Activated T-cell treated with anti-CD3 and anti-CD28 coated beads, Interleukin-2, amount 50 U/mL, for 4 hours (primary cell): ENCODE data around the gene HID1. TPM values are rescaled to one million over a fixed set of nuclear protein-coding genes. Genes with fewer than 3 reads are reported as not detected.
A peak's percentile ranks its signal among the peaks of the same experiment; 100 is the strongest.
"Not testable (repeated sequence)": the region's sequence is repeated elsewhere in the genome, so short reads cannot be mapped to it uniquely, and the experiment has no call there.

Experiments
- ATAC-seq, 2 donors: fragments of 200-7000 bp; cut with Tn5 transposase; one replicate each; pipeline ENCODE4 v1.10.0; 2021
- DNase-seq: peaks from one replicate; pipeline ENCODE4 v3.0.0-alpha.2; 2020
- H3K27me3 Mint-ChIP-seq: one replicate; pipeline ENCODE4 v1.8.0; 2021; ENCODE audit warnings: low read depth, mixed read lengths
- H3K36me3 Mint-ChIP-seq: one replicate; pipeline ENCODE4 v1.8.0; 2022; ENCODE audit warnings: mixed read lengths; ENCODE audit not compliant: insufficient read depth
- H3K4me1 Mint-ChIP-seq: one replicate; pipeline ENCODE4 v1.8.0; 2021; ENCODE audit warnings: low read depth, mixed read lengths
- H3K4me3 Mint-ChIP-seq: one replicate; pipeline ENCODE4 v1.8.0; 2021; ENCODE audit warnings: mild to moderate bottlenecking, moderate library complexity, mixed read lengths
- H3K9me3 Mint-ChIP-seq: one replicate; pipeline ENCODE4 v1.8.0; 2021; ENCODE audit warnings: mixed read lengths
- total RNA-seq, 3 donors: library from RNA; stranded (reverse); gene quantifications; one replicate each; pipeline ENCODE4 v1.2.1, GENCODE V29; 2021

Gene HID1
- total RNA-seq, 3 donors from 2014 or later: 1.3 to 2.1 (median 2.0) TPM

DNA sequence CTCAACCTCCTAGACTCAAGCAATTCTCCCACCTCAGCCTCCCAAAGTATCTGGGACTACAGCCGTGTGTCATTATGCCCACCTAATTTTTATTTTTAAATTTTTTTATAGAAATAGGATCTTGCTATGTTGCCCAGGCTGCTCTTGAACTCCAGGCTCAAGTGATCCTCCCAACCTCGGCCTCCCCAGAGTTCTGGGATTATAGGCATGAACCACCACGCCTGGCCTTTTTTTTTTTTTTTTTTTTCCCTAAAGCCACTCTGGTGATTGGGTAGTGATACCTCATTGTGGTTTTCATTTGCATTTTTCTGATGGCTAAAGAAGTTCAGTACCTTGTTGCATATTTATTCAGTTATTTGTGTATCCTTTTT, 13.6 kb upstream of the HID1 start:
- H3K27me3 Mint-ChIP-seq: peaks cover 4% of the 10 kb centered on the region
- ATAC-seq (no peak), DNase-seq (no peak)
- no peaks in the 10 kb centered on the region for H3K36me3 Mint-ChIP-seq
- H3K4me1 Mint-ChIP-seq: peaks cover 15% of the 10 kb centered on the region
- no peaks in the 10 kb centered on the region for H3K9me3 Mint-ChIP-seq
- no peak overlapping the region for H3K4me3 Mint-ChIP-seq

DNA sequence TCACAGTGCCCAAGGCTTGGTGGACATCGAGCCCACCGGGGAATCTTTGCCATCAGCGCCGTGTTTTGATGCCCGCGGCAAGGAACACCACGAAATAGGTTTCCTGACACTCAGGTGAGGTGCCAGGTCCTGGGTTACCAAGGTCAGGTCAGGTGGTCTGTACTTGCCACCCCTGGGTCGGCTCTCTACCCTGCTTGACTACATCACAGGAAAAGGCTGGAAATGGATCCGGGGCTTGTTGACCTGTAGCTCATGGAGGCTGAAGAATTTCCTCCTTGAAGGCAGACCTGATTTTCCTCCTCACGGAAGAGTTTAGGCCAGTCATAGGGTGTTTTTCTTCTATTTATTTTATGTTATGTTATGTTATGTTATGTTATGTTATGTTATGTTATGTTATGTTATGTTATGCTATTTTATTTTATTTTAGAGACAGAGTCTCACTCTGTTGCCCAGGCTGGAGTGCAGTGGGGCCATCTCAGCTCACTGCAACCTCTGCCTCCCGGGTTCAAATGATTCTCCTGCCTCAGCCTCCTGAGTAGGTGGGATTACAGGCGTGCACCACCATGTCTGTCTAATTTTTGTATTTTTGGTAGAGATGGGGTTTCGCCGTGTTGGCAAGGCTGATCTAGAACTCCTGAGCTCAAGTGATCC, 10.2 kb upstream of the HID1 start:
- not testable (repeated sequence) for H3K9me3 Mint-ChIP-seq, DNase-seq, ATAC-seq, H3K27me3 Mint-ChIP-seq, H3K36me3 Mint-ChIP-seq
- peak overlapping the region; percentile 82 for H3K4me3 Mint-ChIP-seq
- peaks cover 20% of the 10 kb centered on the region for H3K4me1 Mint-ChIP-seq

DNA sequence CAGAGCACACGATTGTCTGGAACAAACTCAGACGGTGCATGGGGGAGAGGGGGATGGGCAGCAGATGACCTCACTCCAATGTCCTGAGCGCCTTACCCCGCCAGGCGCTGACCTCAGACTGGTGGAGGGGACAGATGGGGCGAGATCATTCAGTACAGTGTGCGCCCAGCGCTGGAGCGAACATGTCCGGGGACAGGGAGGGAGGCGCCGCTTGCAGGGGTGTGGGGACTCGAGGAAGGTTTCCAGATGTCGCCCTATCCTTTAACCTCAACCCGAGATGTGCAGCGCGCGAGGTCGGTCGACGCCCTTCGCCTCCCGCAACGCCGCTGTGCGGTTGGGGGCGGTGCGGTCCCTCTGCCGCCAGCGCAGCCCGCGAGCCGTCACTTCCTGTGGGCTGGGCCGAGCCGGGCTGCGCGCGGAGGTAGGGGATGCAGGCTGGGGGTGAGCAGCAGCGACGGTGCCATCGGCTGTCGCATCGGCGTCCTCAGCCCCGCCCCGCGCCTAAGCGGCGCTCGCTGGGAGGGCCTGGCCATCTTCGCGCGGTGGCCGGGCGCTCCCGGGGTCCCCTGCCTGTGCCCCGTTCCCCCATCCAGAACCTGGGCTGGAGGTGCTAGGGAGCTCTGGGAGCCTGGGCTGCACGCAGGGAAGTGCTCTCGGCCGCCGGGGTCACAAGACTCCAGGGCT, 9.6 kb upstream of the HID1 start:
- DNase-seq (peak; percentile 59), ATAC-seq (peak; percentile 98)
- Mint-ChIP-seq H3K4me3 (peak overlapping the region; percentile 82), H3K4me1 (peaks cover 17% of the 10 kb centered on the region), H3K36me3 (no peaks in the 10 kb centered on the region), H3K27me3 (peaks cover 3% of the 10 kb centered on the region), H3K9me3 (no peaks in the 10 kb centered on the region)

DNA sequence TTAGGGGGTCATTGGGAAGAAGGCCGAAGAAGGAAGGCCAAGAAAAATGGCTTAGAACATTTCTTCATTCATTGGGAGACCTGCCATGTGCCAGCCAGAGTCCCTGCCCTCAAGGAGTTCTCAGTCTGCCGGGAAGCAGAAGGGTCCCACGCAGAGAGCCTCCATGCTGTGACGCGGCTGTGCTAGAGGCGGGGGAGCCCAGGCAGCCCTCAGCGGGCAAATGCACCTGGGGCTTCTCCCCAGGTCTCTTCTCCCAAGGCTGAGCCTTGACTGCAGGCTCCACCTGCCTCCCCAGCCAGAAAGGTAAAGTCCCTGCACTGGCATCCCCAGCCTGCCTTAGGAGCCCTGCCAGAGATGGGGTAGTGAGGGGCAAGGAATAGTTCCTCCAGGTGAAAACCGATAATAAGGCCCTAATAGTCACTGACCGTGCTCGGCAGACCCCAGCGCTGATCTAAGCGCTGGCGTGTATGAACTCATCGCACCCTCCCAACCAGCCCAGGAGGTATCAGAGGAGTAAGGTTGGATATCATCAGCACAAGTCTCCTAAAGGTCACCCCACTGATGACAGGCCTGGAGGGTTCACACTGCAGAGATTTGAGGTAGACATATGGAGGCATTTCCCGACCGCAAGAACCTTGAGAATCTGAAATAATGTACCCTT, 8.9 kb upstream of the HID1 start:
- ATAC-seq: no peak
- peaks cover 2% of the 10 kb centered on the region for H3K27me3 Mint-ChIP-seq
- no peaks in the 10 kb centered on the region for H3K36me3 Mint-ChIP-seq
- no peak for DNase-seq
- H3K9me3 Mint-ChIP-seq: no peaks in the 10 kb centered on the region
- H3K4me1 Mint-ChIP-seq: peaks cover 14% of the 10 kb centered on the region
- H3K4me3 Mint-ChIP-seq: peak overlapping the region; percentile 82

DNA sequence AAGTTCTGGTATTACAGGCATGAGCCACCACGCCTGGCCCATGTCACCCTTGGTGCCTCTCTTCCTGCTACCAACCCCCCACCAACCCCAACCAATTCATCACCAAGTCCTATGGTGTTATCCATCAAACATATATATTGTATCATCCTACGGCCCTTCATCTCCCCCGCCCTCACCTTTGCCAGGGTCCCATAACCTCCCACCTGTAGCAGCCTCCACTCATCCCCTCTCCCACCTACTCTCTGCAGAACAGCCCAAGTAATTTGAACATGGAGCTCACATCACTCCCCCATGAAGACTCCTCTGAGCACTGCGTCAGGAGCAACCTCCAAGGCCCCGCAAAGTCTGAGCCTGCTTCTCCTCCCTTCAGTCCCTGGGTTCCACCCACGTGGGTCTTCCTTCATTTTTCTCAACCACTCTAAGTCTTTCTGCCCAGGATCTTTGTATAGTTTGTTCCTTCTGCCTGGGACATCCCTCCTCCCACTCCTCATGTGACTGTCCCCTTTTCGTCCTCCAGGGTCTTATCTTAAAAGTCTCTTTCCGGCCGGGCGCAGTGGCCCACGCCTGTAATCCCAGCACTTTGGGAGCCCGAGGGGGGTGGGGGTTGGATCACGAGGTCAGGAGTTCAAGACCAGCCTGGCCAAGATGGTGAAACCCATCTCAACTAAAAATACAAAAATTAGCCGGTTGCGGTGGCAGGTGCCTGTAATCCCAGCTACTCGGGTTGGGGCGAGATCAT, 7.0 kb upstream of the HID1 start:
- no peak overlapping the region for H3K4me3 Mint-ChIP-seq
- DNase-seq: no peak
- no peaks in the 10 kb centered on the region for H3K36me3 Mint-ChIP-seq
- H3K27me3 Mint-ChIP-seq: peaks cover 2% of the 10 kb centered on the region
- H3K4me1 Mint-ChIP-seq: peaks cover 14% of the 10 kb centered on the region
- no peaks in the 10 kb centered on the region for H3K9me3 Mint-ChIP-seq
- no peak for ATAC-seq

DNA sequence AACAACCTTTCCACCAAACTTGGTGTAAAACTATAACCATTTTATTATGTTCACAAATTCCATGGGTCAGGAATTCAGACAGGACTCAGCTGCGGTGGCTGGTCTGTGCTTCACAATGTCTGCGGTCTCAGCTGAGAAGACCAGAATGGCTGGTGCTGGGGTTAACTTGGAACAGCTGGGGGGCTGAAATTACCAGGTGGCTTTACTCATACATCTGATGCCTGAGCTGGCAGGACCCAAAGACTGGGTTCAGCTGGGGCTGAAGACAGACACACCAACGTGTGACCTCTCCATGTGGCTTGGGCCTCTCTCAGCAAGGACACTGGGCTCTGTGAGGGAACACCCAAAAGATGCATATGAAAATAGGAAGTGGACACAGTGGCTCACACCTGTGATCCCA, 5.7 kb upstream of the HID1 start:
- Mint-ChIP-seq H3K4me1 (peaks cover 14% of the 10 kb centered on the region), H3K9me3 (no peaks in the 10 kb centered on the region), H3K4me3 (no peak overlapping the region), H3K36me3 (no peaks in the 10 kb centered on the region), H3K27me3 (peaks cover 5% of the 10 kb centered on the region)
- ATAC-seq (no peak), DNase-seq (no peak)

DNA sequence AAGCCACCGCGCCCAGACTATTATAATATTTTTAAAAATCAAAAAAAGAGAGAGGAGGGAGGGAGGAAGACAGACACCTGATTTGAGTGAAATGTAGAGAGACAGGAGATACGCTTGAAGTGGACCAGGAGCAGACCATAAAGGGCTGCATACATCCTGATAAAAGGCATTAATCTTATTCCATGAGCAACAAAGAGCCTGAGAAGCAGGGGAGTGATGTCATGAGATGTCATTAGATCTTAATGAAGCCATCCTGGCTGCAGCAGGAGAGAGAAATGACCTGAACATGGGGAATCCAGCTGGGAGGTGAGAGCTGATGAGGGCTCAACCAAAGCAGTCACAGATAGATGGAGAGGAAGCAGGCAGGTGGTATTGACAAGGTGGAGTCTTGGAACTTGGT, 5.2 kb upstream of the HID1 start:
- Mint-ChIP-seq H3K4me3 (no peak overlapping the region), H3K27me3 (peaks cover 9% of the 10 kb centered on the region), H3K9me3 (no peaks in the 10 kb centered on the region), H3K36me3 (no peaks in the 10 kb centered on the region), H3K4me1 (peaks cover 17% of the 10 kb centered on the region)
- no peak for DNase-seq
- no peak for ATAC-seq

DNA sequence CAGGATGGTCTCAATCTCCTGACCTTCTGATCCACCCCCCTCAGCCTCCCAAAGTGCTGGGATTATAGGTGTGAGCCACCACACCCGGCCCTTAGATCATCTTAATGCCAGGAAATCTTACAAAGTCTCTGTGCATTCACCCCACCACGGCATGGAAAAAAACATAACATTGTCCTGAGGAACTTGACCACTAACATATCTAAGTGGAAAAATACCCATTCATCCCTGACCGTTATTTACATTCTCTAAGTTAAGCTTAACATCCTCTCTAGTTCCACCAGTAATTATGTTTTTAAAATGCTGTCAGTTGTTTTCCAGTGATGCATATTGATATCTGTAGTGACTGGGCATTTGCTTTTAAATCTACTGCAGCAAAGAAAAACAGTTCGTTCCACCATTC, 3.4 kb upstream of the HID1 start:
- ATAC-seq (no peak), DNase-seq (no peak)
- H3K27me3 Mint-ChIP-seq: peaks cover 13% of the 10 kb centered on the region
- no peaks in the 10 kb centered on the region for H3K36me3 Mint-ChIP-seq
- no peaks in the 10 kb centered on the region for H3K9me3 Mint-ChIP-seq
- peaks cover 12% of the 10 kb centered on the region for H3K4me1 Mint-ChIP-seq
- H3K4me3 Mint-ChIP-seq: no peak overlapping the region

DNA sequence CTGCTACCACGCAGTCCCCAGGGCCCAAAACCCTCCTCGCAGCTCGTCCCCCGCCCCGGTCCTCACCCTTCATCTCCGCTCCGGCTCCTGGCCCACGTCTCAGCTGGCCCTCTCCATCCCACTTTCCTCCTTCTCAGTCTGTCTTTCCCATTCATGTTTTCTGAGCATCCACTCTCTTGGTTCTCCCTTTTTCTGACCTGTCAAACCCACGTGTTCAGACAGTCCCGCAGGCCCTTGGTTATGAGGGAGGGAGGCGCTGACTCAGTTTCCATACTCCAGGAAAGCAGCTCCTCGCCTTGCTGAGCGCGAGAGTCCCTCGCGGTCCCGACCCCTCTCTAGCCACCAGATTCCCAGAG, 392 bp upstream of the HID1 start:
- Mint-ChIP-seq H3K4me1 (peaks cover 8% of the 10 kb centered on the region), H3K36me3 (no peaks in the 10 kb centered on the region), H3K27me3 (peaks cover 11% of the 10 kb centered on the region), H3K9me3 (no peaks in the 10 kb centered on the region), H3K4me3 (peak overlapping the region; percentile 84)
- ATAC-seq (no peak), DNase-seq (no peak)

DNA sequence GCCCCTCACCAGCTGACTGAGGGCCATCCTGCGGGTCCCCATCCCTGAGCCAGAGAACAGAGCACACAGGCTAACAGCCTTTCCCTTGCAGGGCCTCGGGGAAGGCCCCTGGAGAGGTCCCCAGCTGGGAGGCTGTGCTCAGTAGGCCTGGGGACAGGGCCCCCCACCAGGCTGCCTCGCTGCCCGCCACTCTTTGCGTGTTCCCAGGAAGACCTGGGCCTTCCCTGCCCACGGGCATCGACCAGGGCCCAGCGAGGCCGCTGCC, 785 bp downstream of the HID1 start:
- H3K27me3 Mint-ChIP-seq: peaks cover 11% of the 10 kb centered on the region
- ATAC-seq (no peak), DNase-seq (no peak)
- no peaks in the 10 kb centered on the region for H3K9me3 Mint-ChIP-seq
- H3K36me3 Mint-ChIP-seq: no peaks in the 10 kb centered on the region
- H3K4me1 Mint-ChIP-seq: peaks cover 8% of the 10 kb centered on the region
- peak overlapping the region; percentile 84 for H3K4me3 Mint-ChIP-seq

DNA sequence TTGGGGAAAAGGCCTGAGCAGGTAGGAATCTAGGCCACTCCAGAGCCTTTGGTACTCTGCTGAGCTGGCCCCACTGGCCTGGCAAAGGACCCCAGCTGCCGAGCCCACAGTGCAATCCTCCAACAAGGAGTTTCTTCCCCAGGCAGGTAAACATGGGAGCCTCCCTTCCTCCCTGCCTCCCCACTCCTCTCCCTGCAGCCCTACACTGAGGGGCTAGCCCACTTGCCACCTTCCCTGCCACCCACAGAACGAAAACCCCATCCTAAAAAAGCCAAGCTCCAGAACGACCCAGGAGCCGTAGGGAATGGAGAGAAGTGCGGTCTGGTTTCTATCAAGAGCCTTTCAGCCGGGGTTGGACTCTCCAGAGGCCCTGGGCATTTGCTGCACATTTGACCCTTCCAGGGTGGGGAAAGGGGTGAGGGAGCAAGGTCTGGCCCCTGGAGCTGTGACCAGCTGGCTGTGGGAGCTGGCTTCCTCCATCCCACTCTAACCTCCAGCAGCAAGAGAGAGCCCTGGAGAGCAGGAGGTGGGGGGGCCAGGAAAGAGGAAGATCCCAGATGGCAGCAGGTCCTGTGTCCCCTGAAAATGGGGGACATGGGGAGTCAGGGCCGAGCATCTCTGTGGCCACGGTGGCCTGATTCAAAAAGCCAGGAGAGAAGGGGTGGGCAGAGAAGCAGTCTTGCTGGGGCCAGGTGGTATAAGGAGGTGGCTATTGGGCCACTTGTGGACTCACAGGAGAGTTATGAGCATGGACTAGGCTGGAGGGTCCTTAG, 1.3 kb downstream of the HID1 start:
- ATAC-seq: no peak
- DNase-seq: no peak
- Mint-ChIP-seq H3K27me3 (peaks cover 11% of the 10 kb centered on the region), H3K4me3 (peak overlapping the region; percentile 84), H3K4me1 (peaks cover 8% of the 10 kb centered on the region), H3K9me3 (no peaks in the 10 kb centered on the region), H3K36me3 (no peaks in the 10 kb centered on the region)

DNA sequence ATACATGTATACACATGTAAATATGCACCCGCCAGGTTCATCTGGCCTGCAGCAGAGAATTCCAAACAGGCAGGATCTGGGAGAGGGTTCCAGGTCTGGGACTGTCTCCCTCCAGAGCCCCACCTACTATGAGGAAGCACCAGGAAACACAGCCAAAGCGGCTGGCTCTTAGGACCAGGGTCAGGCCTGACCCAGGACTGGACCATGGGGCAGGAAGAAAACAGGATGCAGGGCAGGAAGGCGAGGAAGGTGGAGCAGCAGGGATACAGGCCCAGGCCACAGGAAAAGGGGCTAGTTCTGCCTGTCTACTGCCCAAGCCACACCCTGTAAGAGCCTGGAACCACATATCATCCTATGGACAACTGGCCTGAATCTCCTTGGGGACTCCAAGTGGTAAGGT, 2.2 kb downstream of the HID1 start:
- DNase-seq: no peak
- Mint-ChIP-seq H3K27me3 (peaks cover 11% of the 10 kb centered on the region), H3K4me1 (peaks cover 8% of the 10 kb centered on the region), H3K4me3 (no peak overlapping the region), H3K9me3 (no peaks in the 10 kb centered on the region), H3K36me3 (no peaks in the 10 kb centered on the region)
- no peak for ATAC-seq

DNA sequence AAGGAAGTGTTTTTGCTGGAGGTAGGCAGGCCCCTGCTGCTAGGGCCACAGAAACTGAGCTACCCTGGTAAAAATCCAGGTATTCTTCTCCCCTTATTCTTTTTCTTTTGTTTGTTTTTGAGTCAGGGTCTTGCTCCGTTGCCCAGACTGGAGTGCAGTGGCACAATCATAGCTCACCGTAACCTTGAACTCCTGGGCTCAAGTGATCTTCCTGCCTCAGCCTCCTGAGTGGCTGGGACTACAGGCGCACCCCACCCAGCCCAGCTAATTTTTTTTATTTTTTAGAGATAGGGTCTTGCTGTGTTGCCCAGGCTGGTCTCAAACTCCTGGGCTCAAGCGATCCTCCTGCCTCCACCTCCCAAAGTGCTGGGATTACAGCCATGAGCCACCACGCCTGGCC, 3.1 kb downstream of the HID1 start:
- not testable (repeated sequence) for ATAC-seq, H3K4me1 Mint-ChIP-seq, H3K9me3 Mint-ChIP-seq, DNase-seq, H3K36me3 Mint-ChIP-seq, H3K4me3 Mint-ChIP-seq
- peaks cover 11% of the 10 kb centered on the region for H3K27me3 Mint-ChIP-seq

DNA sequence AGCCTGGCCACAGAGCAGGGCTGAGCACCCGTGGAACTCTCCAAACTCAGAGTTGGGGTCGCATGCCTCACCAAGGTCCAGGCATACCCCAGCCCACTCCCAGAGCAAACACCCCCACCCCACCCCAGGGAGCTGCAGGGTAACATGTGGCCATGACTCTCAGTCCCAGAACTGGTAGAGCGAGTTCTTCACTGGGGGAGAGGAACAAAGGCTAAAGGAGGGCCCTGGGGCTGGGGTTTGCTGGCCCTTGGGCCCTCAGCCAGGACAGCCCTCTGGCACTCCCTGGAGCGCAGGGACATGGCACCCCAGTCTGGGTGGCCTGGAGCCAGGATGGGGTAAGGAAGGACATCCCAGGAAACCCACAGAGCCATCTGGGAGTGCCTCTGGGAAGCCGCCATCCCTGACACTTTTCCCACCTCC, 4.2 kb downstream of the HID1 start:
- Mint-ChIP-seq H3K9me3 (no peaks in the 10 kb centered on the region), H3K27me3 (peaks cover 9% of the 10 kb centered on the region), H3K4me1 (peaks cover 8% of the 10 kb centered on the region), H3K36me3 (no peaks in the 10 kb centered on the region), H3K4me3 (no peak overlapping the region)
- DNase-seq: no peak
- no peak for ATAC-seq
